T47D (cell line): ENCODE results near the gene MRPL28.

Experiments used
- DNase-seq, 2 experiments: peaks; one replicate each; pipeline versions ENCODE4 v3.0.0 to v3.0.0-alpha.2; 2011 to 2012; ENCODE audit warnings: low read depth in 1 of 2, low spot score in 1 of 2
- JUND ChIP-seq: IDR thresholded peaks from 2 replicates; pipeline ENCODE4 v1.6.1; 2012; ENCODE audit warnings: low read depth
- in situ Hi-C: cut with HindIII; loops from 2 replicates; pipeline ENCODE4 v1.10.0; 2016; ENCODE audit warnings: low sequenced_read_pairs, low pct_unique_long_range_greater_than_20kb

The MRPL28 gene

DNA sequence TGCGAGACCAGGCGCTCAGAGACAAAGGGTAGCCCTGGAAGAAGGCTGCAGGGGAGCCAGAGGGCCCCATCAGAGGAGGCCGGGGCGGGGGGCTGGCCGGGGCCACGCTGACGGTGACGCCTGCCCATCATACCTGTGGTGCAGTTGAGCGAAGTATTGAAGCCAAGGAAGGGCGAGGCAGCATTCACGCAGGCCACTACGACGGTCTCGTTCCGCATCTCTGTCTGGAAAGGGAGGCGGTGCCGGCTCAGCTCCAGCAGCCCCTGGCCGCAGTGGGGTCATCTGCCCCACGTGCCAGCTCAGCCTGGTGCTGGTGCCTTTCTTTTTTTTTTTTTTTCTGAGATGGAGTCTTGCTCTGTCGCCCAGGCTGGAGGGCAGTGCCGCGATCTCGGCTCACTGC lies 4.9 kb upstream of the MRPL28 start:
- in situ Hi-C loops = no loop called here
- TF ChIP-seq JUND = no peak
- DNase-seq = no peak

DNA sequence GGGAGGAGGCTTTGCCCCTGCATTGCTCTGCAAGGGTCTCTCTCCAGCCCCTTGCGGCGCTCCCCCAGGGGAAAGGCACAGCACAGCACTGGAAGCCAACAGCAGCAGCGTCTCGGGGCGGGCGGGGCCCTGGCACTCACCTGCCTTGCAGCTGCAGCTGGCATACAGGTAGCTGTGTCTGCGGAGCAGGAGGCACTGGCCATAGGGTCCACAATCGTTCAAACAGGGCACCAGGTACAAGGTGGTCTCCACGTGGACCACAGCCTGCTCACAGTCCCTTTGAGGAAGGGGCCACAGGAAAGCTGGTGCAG lies 4.2 kb upstream of the MRPL28 start:
- TF ChIP-seq JUND = no peak
- DNase-seq = no peak
- in situ Hi-C loops = no loop called here

DNA sequence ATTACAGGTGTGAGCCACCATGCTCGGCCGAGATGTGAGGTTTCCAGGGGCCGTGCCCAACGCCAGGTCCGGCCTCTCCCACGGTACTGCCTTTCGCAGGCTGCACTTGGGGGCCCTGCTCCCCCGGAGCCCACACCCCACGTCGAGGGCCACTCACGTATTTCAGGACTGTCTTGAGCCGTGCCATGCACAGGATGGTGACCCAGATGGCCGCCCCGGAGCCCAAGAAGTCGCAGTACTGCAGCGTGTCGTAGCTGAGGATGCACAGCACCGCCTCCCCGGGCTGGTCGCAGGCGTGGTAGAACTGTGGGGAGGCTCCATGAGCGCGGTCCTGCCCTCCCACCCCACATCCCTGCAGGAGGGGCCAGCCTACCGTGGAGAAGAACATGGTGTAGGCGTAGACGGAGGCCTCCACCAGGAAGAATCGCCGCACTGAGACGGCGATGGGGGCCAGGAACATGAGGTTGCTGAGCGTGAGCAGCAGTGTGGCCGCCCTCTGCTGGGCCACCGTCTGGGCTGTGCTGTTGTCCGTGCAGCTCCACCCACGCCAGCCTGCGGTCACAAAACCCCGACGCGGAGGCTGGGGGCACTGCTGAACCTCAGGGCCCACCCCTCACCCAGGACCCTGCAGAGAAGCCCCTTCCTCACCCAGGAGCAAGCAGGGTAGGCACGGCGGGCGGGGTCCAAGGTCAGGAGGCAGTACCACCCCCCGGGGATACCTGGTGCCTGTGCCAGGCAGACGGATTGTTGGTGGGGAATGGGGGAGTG lies 3.7 kb upstream of the MRPL28 start:
- in situ Hi-C loops = no loop called here
- TF ChIP-seq JUND = no peak
- no peak for DNase-seq

DNA sequence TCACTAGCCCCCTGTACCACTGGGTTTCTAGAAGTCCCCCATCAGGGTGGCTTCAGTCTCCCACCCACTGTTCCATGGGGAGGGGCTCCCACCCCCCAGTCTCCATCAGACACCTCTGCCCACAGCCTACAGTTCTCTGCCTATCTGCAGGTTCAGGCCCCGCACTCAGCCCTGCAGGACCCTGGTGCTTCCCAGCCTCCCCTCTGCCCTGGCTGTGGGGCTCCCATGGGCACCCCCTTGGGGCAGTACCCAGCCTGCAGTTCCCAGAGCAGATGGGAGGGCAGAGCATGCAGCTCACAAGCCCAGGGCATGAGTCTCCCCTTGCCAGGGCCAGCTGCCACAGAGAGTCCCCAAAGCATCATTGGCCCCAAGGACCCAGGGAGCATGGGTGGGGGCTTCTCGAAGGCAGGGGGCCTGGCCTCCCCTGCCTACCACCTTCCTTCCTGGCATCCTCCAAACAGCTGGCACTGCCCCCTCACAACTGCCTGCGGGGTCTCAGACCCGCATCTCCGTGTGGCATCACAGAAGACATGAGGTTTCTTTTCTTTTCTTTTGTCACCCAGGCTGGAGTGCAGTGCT lies 2.8 kb upstream of the MRPL28 start:
- in situ Hi-C loops = no loop called here

DNA sequence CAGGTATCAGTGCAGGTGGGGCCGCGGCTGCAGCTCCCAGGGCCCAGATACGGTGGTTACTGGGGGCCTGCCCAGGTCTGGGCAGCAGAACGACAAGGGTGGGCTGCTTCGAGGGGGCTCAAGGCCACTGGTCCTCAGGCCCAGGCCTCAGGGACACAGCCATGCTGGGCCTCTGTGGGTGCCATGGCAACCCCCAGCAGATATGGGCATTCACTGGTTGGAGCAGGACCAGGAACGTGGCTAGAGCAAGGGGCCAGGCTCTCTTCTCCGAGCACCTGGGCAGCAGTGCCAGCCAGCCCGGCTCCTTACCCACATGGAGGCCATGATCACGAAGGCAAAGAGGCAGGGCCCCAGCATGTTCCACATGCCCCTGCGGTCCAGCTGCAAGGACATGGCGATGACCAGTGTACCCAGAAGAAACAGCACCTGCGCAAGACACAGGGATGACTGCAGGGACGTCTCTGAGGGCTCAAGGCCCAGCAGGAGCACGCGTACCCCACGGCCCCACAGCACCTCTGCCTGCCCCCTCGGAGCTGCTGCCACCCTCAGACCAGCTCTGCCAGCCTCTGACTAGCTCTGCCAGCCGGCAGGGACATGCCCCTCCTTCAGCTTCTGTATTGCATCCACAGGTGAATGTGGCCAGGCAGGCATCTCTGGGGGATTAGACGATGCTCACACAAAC lies 2.1 kb upstream of the MRPL28 start:
- in situ Hi-C loops = no loop called here
- no peak for DNase-seq
- TF ChIP-seq JUND = no peak

More for the DNA sequence above, 2.8 kb upstream of the MRPL28 start:
- DNase-seq = no peak
- no peak for TF ChIP-seq JUND

DNA sequence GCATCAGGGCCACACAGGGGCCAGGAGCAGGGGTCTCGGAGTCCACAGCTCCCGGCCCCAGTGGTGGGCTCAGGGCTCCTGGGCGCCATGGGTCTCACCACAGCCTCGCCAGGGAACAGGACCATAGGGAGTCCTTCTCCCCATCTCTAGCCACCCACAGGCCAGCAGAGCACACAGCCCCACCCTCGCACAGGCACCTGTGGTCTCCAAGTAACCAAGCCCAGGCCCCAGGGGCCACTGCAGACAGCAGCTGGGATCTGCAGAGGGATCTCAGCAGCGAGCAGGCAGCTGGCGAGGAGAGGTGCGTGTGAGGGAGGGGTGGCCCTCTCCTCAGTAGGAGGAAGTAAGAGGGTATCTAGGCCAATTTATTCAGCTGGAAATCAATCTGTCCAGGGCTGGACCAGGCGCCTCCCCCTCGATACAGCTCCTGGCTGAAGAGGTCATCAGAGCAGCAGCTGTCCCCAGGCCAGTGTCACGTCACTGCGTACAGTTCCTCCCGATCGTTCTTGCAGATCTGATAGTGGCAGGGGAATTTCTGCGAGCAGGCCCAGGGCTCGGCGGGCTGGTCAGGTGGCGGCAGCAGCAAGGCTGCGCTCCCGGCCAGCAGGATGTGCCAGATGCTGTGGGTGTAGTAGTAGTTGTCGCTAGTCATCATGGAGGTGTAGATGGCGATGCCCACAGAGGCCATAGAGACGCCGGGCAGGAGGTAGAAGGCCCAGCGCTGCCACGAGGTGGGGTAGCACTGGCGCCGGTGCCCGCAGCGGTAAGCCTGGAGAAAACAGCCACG lies 1.4 kb upstream of the MRPL28 start:
- no peak for DNase-seq
- no peak for TF ChIP-seq JUND
- in situ Hi-C loops = no loop called here

DNA sequence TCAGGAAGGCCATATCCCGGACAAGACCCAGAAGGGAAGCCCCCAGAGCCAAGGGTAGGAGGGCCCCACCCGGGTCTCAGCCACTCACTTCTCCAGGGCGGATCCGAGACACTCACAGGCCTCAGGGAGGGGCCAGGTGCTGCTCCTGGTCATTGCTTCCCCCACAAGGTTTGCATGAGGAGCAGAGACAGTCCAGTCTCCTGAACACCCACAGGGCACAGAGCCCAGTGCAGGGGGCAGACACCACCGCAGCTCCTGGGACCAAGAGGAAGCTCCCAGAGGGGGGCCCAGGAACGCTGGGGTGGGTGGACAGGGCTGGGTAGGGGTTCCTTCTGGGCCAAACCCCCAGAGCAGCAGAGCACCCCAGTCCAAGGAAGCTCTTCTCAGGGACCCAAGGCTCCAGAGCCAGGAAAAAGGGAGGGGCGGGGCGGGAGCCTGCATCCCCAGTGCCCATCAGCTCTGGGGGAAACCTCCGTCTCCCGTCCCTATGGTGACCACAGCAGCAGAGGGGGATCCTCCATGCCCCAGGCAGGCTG lies 709 bp upstream of the MRPL28 start:
- in situ Hi-C loops = no loop called here
- no peak for TF ChIP-seq JUND
- no peak for DNase-seq

DNA sequence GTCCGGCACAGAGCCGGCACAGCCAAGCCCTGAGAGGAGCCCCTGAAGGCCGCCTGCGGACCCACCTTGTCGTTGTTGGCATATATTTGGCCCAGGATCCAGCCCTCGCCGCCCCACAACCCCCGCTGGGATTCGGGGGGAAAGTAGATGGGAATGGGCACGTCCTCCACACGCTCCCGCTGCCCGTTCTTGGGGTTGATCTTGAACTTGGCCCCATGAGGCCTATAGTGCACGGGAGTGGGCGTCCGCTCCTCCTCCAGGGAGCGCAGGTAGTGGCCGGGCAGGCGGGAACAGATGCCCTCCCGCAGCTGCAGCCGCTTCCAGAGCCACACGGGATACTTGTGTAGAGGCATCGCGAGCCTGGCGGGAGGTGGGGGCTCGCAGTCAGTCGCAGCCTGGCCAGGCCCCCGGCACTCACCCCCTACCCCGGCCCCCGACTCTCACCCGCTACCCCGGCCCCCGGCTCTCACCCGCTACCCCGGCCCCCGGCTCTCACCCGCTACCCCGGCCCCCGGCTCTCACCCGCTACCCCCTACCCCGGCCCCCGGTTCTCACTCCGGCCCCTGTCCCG lies 387 bp downstream of the MRPL28 start:
- TF ChIP-seq JUND = no peak
- in situ Hi-C loops = no loop called here
- DNase-seq = no peak

DNA sequence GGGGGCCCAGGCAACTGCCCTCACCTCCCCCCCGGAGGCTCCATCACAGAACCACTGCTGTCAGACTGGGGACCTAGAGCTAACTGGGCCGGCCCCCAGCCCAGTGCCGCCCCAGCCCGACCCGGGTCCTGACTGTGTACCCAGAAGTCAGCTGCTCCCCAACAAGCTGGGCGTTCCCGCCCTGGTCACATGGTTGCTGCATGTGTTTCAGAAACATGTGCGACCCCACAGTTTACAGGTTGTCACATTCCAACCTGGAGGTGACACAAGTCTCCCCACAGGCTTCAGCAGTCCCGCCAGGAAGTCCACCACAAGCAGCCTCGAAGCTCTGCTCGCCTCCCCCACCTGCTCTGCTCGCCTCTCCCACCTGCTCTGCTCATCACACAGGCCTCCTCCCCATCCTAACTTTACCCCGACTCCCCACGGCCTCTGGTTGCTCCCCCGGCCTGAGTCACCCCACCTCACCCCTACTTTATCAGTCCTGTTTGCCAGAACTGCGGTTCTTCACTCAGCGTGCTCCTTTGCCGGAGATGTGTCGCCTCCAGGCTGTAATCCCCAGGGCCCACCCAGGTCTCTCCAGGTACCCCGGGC lies 968 bp downstream of the MRPL28 start:
- in situ Hi-C loops = no loop called here
- DNase-seq = no peak
- no peak for TF ChIP-seq JUND

DNA sequence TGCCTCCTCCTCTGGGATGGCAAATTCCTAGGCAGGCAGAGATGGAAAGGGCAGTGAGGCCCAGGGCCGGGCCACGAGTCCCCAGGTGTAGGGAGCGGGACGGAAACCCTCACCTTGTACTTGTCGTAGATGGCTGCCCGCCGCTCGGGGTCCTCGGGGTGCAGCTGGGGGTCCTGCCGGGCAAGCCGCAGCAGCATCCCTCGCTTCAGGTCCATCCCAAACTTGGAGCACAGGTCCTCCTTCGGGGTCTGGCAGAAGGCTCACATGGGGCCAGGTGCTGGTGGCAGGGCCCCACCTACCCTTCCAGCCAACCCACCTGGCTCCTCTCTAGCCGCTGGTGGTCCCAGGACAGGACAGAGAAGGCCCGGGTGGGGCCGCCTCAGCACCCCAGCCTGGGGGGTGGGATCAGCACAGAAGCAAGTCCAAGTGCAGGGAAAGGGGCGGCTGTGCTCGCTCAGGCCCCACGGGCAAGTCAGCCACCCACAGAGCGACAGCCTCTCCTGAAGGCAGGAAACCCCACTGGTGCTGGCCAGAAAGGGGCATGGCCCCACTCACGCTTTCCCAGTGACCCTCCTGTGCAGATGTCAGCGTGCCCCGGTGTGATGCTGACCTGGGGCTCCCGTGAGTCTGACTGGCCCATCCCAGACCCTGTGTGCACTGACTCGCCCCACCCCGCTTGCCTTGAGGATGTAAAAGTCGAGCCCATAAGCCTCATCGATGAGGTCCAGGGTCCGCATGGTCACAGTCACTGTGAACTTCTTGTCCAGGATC lies 1.8 kb downstream of the MRPL28 start:
- in situ Hi-C loops = no loop called here
- DNase-seq = no peak
- no peak for TF ChIP-seq JUND

DNA sequence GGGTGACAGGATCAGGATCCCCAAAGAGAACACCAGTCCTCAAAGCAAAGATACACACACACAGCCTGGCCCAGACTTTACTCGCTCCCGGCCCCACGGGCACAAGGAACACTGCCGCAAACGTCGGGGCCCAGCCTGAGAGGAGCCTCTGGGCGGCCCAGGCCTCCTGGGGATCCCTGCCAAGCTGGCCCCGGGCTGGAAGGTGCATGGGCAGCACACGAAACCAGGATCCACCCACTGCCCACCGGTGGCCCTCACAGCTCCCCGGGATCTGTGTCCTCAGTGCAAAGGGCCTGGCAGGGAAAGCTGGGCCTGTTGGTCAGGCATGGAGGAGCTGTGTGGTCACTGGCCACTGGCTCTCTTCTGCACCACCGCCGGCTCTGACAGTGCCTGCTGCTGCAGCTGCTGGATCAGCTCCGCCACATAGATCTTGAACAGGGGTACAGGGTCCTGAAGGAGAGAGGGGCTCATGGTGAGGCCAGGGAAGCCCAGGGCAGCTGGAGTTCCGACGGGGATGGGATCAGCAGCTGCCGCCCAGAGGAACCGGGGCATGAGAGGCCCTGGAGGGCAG lies 2.9 kb downstream of the MRPL28 start:
- in situ Hi-C loops = no loop called here
- TF ChIP-seq JUND = no peak
- no peak for DNase-seq
